Erythroblast (primary cell): ENCODE measurements around the gene ARHGEF25.

ENCODE experiments used
- GATA1 ChIP-seq: IDR thresholded peaks from 2 replicates; pipeline ENCODE4 v1.6.1; 2011; ENCODE audit warnings: low read depth, mild to moderate bottlenecking, control low read depth, low read length, moderate library complexity
- POLR2A ChIP-seq: IDR thresholded peaks from 2 replicates; pipeline ENCODE4 v1.6.1; 2011; ENCODE audit warnings: mild to moderate bottlenecking, low read length

DNA sequence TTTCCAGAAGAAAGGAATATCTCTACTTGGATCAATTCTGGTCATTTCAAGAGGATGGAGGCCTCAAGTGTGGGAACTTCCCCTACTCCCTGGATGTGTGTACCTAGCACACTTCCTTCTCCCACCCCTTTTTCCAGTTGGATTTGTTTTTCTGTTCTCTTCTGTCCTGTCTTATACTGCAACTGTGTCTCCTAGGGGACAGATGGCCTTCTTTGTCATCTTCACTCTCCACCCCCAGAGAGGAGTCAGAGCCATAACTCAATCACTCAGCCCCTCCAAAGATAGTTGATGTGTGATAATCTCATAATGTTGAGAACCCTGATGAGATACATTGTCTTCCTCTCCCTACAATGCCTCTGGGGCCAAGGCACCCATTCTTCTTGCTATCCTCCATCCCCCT lies 8.7 kb upstream of the ARHGEF25 start:
- no peak for TF ChIP-seq POLR2A
- TF ChIP-seq GATA1, result no peak
